GM19438 (cell line): ENCODE results near the gene FBXO41.

ENCODE experiments used
- ATAC-seq: cut with Tn5 transposase; IDR thresholded peaks from one replicate; pipeline ENCODE4 v1.9.1; 2021; ENCODE audit warnings: low read depth; ENCODE audit not compliant: unreplicated experiment

FBXO41 gene

GRCh38 chr2:73284296-73285158, at the start of gene FBXO41:
TSS of gene FBXO41 (minus strand) at chr2:73284478. CDS start at chr2:73269630, 14,848 bp downstream.
- peak; percentile 68 for ATAC-seq

GRCh38 chr2:73334045-73334444, 49.8 kb upstream of the FBXO41 start:
- ATAC-seq = no peak

- ATAC-seq = no peak
These were observed 49.3 kb upstream of the FBXO41 start for GRCh38 chr2:73333564-73333963.

- ATAC-seq = no peak
These were observed 39.9 kb upstream of the FBXO41 start for GRCh38 chr2:73324126-73324725.

GRCh38 chr2:73323551-73323950, 39.3 kb upstream of the FBXO41 start:
- no peak for ATAC-seq

GRCh38 chr2:73314441-73314840, 30.2 kb upstream of the FBXO41 start:
- no peak for ATAC-seq

GRCh38 chr2:73307720-73308119, 23.4 kb upstream of the FBXO41 start:
- ATAC-seq = no peak

- no peak for ATAC-seq
These were observed 17.4 kb upstream of the FBXO41 start for GRCh38 chr2:73301636-73302035.

GRCh38 chr2:73300926-73301325, 16.6 kb upstream of the FBXO41 start:
- no peak for ATAC-seq

- ATAC-seq = no peak
These were observed 13.3 kb upstream of the FBXO41 start for GRCh38 chr2:73297586-73297985.

- no peak for ATAC-seq
These were observed 12.9 kb upstream of the FBXO41 start for GRCh38 chr2:73297151-73297559.

- no peak for ATAC-seq
These were observed 11.6 kb upstream of the FBXO41 start for GRCh38 chr2:73295751-73296400.

GRCh38 chr2:73294239-73294638, 10.0 kb upstream of the FBXO41 start:
- ATAC-seq = no peak

- ATAC-seq = peak; percentile 85
These were observed 9.4 kb upstream of the FBXO41 start, which contains the start of gene EGR4 for GRCh38 chr2:73293534-73294171. TSS of gene EGR4 (minus strand) at chr2:73293548. CDS start at chr2:73293317, 231 bp downstream.

- ATAC-seq = no peak
These were observed 8.7 kb upstream of the FBXO41 start for GRCh38 chr2:73292906-73293533.

GRCh38 chr2:73292316-73292905, 8.1 kb upstream of the FBXO41 start:
- ATAC-seq = no peak

- no peak for ATAC-seq
These were observed 7.4 kb upstream of the FBXO41 start for GRCh38 chr2:73291461-73292315.

GRCh38 chr2:73291093-73291460, 6.8 kb upstream of the FBXO41 start:
- ATAC-seq = no peak
